Measurements from ENCODE around the gene AFG1L. TPM values are rescaled to one million over a fixed set of nuclear protein-coding genes. Genes with fewer than 3 reads are reported as not detected.
"Not testable (repeated sequence)": the region's sequence is repeated elsewhere in the genome, so short reads cannot be mapped to it uniquely, and the experiment has no call there.

Gene AFG1L
- total RNA-seq, 1 experiment from 2014 or later = 7.9 TPM

- TF ChIP-seq ZNF281 (CRISPR knock-in tag; IDR thresholded peaks at IDR 0.05) = no peak
Observed at GRCh38 chr6:108322728-108323127, 27.9 kb downstream of the AFG1L start (continued).

- no peaks in the 10 kb centered on the region for H3K4me1 Mint-ChIP-seq
- ChIA-PET CTCF (no interaction called here), POLR2A (no interaction called here)
- DNase-seq (ENCODE audit: low spot score) (no peak), ATAC-seq (no peak)
- no peaks in the 10 kb centered on the region for H3K36me3 Mint-ChIP-seq
- H3K4me3 Mint-ChIP-seq = no peak overlapping the region
- no peak overlapping the region for H3K27ac Mint-ChIP-seq
- H3K27me3 Mint-ChIP-seq (ENCODE audit: low read depth) = no peaks in the 10 kb centered on the region
- TF ChIP-seq FOXP4 (CRISPR knock-in tag; IDR thresholded peaks at IDR 0.05) (no peak), SMAD3 (CRISPR knock-in tag; IDR thresholded peaks at IDR 0.05; ENCODE audit: borderline replicate concordance) (no peak), IRF1 (CRISPR knock-in tag; IDR thresholded peaks at IDR 0.05) (no peak), TP53 (CRISPR knock-in tag; IDR thresholded peaks at IDR 0.05) (no peak), CBFB (CRISPR knock-in tag; IDR thresholded peaks at IDR 0.05; ENCODE audit: low read depth) (no peak), GRHL2 (CRISPR knock-in tag; IDR thresholded peaks at IDR 0.05; ENCODE audit: insufficient replicate concordance, severe bottlenecking) (no peak), TCF7 (CRISPR knock-in tag; IDR thresholded peaks at IDR 0.05; ENCODE audit: low read depth) (no peak), ATF3 (CRISPR knock-in tag; conservative IDR thresholded peaks at IDR 0.05) (no peak), FOXJ3 (CRISPR knock-in tag; IDR thresholded peaks at IDR 0.05; ENCODE audit: borderline replicate concordance) (no peak), MLX (CRISPR knock-in tag; IDR thresholded peaks at IDR 0.05) (no peak), ZNF671 (CRISPR knock-in tag; IDR thresholded peaks at IDR 0.05) (no peak), USF2 (CRISPR knock-in tag; IDR thresholded peaks at IDR 0.05) (no peak), ZNF138 (CRISPR knock-in tag; conservative IDR thresholded peaks at IDR 0.05) (no peak)
- no peaks in the 10 kb centered on the region for H3K9me3 Mint-ChIP-seq
Observed at GRCh38 chr6:108323710-108324466, 29.0 kb downstream of the AFG1L start.

- H3K36me3 Mint-ChIP-seq; CTCF ChIA-PET; H3K27me3 Mint-ChIP-seq (ENCODE audit: low read depth); ATAC-seq; H3K4me3 Mint-ChIP-seq; H3K9me3 Mint-ChIP-seq; POLR2A ChIA-PET; DNase-seq (ENCODE audit: low spot score); H3K27ac Mint-ChIP-seq; H3K4me1 Mint-ChIP-seq: not testable (repeated sequence)
Observed at GRCh38 chr6:108330221-108330785, 35.4 kb downstream of the AFG1L start.
